Measurements from ENCODE around the gene PPM1K.

Gene PPM1K

DNA sequence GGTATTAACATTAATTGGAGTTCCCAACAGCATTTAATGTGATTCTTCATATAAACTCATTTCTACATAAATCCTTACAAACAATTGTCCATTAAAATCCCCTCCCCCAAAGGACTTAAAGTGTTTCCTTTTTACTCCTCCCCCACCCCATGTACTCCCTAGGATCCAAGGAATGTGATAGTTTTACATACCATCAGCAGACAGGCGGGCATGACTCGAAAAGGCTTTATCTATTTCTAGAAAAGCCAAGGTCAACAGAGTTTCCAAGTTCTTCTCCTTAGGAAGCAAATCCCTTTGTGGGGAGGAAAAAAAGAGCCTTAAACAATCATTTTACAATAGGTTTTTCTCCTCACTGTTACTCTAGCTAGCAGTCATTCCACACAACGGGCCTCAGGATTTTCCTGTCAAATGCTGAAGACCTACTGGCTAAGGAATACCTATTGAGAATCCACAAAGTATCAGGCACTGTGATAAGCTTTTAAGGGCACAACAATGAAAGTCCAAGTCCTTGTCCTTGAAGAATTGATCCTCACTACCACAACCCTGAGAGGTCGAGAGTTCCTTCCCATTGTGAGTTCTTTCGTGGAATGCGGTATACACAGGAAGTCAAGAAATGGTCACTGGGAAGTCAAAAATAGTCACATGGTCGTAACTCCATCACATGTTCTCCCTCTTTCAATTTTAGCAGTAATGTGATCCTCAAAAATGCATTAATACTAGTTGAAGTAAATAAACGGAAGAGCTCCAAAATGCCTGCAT lies 7.2 kb downstream of the PPM1K start:
- DNase-seq: no peak

DNA sequence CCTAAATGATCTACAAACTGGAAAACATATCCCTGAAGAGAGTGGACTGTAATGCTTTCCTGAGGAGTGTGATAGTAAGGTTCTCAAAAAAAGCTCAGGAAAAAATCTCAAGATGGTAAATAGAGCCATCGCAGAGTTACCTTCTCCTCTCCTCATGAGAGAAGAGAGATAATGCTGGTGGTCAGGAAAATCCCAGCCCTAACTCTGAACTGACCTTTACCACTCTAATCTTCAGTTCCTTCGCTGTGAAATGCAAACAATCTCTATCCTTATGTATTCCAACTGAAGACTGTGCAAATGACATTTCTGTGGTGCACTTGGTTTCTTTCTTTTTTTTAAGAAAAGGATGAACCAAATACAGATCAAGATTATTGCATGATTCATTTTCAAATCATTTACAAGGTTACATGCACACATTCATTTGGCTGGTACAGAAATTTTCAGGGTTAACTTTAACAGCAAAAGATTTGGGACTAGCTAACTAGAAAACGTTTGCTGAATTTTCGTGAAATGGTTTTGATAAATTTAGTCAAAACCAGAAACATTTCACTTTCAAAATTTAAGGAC lies 8.3 kb downstream of the PPM1K start:
- no peak for DNase-seq

DNA sequence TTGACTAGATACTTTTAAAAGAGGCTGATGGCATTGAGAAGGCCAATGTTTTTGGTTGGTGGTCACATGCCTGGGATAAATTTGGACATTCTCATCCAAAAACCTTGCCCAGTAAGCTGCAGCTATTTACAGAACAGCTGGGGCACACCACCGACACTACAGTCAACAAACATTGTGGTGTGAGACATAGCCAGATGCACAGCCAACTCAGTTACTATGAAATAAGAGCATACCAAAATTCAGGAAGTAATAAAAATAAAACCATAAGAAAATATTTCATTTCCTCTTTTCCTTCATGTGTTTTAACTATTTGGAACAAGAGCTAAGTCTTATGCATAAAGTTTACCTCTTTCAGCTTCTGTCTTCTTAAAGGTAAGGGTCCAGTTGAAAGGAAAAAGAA lies 8.8 kb downstream of the PPM1K start:
- peak; percentile 45 for DNase-seq

DNA sequence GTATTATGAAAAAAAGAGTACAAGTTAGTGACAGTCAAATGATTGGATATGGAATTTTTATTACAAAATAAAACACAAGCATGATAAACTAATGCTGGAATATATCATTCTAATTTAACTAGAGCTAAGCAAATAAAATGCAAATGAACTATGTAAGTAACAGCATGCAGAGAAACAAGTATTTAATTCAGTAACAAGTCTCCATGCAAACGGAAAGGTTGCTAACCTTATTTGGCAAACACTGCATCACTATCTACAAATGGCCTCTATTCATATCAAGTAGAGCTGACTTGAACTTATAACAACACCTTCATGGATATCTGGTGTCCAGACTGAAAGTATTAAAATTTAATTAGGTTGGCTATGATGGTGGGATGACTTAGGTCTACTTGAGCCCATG lies 15.4 kb downstream of the PPM1K start:
- DNase-seq: no peak

DNA sequence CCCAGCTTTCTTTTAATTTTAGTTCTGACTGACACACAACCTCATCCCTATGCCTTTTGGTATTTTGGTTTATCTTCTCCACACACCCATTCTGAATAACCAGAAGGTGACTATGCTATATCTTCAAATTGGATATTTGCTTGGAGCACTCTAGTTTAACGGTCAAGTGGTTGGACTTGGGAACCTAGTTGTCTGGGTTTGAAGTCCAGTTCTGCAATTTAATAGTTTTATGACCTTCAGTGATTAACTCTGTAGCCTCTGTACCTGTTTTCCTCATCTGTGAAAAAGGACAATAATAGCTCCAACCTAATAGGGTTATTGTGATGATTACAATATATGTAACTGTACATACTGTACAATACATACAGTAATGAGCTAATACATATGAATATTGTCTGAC lies 20.0 kb downstream of the PPM1K start:
- no peak for DNase-seq

DNA sequence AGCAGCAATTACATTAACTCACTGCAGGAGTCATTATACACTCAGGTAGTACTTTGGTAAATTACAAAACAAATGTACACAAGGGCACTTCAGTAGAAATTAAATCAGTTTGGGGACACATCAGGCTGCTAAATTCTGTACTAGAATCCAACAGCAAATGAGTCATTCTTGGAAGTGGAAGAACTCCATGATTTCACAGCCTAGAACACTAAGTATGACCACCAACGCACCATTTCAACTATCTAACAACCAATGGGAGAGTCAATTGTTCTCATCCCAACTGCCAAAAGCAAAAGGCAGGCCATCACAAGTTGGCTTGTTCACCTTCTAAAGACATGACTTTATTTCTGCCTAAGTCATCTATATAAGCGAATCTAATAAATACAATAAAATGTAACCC lies 26.6 kb downstream of the PPM1K start:
- no peak for DNase-seq

DNA sequence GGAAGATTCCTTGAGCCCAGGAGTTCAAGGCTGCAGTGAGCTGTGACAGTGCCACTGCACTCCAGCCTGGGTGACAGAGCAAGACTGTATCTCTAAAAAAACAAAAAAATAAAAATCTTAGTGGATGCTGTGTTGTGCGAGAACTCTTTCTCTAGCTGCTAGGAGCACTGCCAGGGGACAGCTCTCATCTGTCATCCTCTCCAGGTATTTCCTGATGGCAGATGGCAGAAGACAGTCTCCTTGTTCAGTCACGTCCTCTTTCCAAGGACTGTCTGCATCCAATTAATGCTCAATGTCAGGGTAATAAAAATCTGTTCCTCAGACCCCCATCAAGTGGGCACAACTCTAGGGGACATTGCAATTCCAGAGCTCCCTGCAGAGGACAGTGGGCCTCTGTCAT lies 29.2 kb downstream of the PPM1K start:
- DNase-seq: no peak

DNA sequence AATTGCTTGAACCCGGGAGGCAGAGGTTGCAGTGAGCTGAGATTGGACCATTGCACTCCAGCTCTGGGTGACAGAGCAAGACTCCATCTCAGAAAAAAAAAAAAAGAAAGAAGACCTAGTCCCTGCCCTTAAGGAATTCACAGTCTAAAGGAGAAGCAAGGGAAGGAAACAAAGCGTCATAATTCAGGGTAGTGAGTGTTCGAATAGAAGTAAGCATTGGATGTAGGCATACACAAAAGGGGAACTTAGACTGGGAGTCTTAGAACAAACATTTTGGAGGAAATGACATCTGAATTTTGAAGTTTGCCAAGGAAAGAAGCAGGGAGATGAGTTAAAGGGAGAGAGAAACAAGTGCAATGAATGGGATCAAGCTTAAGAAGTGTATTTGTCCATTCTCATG lies 32.4 kb downstream of the PPM1K start:
- DNase-seq: no peak

DNA sequence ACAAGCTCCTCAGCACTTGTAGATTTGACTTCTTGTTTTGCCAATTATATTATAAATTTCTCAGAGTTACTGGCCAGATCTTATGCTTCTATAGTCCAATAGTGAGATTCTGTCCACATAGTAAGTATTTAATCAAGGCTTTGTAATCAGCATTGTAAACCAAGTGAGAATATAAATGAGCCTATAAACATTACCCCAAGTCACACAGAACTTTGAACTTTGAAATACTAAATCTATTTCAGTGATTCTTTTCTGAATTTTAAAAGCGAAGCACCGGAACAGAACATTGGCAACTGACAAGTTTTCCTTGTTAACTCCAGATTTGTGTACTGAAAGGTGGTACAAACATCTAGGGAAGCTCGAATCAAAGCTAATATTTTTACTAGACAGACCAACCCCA lies 37.2 kb downstream of the PPM1K start:
- DNase-seq: no peak

DNA sequence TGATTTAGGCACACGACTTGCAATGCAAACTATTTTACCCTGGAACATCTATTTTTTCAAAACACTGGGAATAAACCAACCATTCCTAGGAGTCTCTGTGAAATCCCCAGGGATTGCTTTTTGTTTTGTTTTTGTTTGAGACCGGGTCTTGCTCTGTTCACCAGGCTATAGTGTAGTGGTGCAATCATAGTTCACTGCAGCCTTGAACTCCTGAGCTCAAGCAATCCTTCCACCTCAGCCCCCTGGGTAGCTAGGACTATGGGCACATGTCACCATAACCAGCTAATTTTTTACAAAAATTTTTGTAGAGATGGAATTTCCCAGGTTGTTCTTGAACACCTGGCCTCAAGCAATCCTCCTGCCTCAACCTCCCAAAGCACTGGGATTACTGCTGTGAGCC lies 37.8 kb downstream of the PPM1K start:
- no peak for DNase-seq

DNA sequence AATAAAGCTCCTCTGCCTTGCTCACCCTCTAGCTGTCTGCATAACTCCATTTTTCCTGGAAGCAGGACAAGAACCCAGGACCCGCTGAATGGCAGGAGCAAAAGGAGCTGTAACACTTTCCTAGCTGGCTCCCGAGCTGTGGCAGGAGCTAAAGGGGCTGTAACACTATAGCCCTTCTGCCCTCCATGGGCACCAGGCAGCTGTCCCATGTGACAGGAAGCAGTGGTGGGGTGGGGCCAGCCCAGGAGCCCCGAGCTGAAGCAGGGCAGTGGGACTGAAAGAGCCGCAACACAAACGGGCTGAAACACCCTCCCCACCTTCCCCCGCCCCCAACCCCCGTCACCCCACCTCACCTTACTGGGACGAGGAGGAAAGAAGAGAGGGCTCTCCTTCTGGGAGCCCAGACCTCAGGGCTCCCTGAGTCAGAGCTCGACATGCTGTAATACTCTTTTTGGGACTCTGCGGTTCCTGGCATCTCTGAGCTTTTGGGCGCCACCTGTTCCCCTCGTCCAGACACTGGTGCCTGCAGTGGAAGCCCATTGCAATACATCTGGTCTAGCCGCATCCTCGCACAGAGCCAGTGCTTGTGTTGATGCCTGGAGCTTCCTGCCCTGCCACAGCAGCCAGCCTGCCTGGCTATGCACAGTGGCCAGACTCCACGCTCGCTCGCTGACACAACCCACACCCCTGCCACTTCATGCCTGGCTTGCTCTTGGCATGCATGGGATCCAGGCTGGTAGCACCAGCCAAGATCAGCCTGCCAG lies 39.4 kb downstream of the PPM1K start:
- DNase-seq: no peak

DNA sequence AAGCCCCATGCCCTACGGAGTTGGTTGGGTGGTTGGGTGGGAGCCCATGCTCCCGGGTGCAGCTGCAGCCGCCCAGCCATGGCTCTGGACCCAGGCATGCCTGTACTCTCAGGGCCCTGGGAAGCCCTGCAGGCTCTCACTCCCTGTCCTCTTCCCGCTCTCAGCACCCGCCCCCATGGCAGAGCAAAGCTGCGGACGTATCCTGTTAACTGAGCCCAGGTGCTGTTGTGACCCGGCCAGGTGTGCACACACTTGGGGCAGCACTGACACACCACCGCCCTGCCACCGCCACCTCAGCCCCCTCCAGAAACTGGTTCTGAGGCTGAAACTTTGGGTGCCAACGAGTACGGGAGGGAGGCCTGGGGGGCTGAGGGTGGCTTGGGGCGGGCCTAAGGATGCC lies 40.3 kb downstream of the PPM1K start:
- DNase-seq: no peak

DNA sequence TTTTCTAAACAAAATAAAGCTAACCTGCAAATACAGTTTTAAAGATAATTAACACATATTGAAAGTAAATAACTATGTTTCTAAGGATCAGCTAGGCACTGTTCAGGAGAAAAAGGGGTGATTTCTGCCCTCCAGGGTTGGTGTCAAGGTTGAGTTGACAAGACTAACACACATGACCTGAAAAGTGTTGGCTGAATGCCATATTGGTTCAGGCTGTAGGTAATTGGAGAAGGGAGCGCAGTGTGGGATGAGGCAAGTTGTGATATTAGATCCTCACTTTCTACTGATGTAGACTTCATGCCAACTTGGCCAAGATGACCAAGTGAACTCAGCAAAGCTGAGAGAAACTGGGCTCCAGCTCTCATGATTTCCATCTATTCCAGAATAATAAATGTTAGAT lies 42.2 kb downstream of the PPM1K start:
- no peak for DNase-seq

DNA sequence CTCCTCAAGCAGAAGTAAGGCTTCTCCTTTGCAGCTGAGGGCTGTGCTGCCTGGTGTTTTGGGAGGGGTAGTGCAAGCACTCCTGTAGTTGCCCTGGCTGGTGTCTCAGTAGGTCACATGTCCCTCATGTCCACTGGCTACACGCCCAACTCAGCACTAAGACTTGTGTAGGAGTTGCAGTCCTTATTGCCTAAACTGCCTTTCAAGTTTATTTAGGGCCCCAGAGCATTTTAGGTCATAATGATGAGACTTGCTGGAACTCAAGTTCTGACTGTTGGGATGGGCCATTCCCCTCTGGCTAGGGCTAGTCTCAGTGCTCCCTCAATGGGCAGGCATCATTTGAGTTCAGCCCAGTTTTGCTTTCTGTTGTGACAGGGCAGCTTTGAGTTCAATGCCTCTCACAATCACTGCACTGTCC lies 44.1 kb downstream of the PPM1K start:
- no peak for DNase-seq

DNA sequence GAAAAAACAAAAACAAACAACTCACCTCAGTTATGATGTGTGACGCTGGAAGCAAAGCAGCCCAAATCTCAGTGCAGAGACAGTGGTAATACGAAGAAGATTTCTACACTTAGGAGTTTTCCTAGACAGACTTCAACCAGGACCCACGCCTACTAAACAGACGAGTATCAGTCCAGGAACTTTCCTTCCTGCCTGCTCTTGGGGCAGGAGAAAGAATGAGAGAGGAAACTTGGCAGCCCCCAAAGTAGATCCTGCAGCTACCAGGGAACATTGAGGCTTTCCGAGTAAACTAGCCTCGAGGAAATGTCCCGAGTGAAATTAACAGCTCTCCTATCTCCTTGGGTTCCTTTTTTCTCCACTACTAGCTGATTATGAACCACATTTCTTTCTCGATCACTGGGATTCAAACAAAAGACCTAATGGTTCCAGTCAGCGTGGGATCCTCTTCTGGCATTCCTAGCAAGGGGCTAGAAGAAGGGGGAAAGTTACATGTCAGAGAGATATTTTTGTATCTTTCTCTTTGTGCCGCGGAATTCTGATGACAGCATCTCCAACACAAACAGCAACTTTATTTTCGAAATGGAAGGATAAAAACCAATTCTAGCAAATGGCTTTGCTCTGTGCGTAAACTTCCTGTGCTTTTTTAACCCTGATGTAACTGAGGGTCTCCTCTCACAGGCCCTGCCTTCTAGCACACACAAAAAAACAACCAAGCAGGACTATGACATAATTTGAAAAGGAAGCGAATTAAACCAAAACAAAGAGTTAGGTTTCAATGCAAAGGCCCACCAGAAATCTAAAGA lies 53.2 kb downstream of the PPM1K start:
- no peak for DNase-seq

DNA sequence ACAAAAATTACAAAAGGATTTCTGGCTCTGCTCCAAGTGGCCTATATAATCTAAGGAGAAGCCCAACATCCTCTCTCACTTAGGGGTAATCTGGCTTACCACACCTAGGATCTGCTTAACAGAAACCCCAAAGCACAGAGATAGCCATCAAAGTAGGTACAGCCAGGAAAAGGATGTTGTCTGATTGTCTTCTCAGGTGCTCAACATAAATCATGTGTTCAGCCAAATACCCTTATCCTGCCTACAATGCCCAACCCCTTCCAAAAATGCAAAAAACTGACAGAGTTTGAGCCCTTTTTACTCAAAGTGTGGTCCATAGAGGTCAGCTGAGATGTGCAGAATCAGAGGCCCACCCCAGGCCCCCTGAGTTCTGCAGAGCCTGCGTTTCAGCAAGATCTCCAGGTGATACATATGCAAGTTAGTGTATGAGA lies 53.9 kb downstream of the PPM1K start:
- DNase-seq: no peak

DNA sequence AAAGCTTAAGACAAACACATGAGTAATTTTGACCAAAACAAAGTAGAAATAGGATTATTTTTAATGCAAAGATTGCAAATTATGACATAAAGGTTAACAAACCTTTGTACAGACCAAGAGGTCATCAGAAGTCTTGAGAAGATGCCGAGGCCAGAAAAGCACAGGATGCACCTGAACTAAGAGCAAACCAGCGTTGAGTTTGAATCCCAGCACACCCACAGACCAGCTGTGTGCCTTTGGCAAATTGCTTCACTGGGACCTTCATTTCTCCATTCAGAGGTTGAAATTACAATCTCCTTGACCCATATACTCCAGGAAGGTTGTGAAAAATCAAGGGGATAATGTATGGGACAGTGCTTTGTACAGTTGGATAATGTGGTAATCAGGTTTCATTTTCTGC lies 56.6 kb downstream of the PPM1K start:
- DNase-seq: no peak

DNA sequence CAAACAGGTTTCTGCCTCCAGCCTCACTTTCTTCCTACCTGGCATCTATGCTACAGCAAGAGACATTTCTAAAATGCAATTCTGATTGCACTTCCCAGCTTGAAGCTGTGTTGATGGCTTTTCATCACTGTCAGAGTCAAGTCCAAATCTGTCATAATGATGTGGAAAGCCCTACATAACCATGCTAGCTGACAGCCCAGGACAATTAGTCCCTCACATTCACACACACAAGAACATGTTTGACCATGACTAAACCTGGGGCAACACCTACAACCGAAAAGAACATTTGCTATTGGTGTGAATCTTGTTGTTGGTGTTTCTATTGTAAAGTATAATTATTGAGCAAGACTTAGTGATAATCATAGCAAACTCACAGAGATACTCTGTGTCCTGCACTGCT lies 58.2 kb downstream of the PPM1K start:
- no peak for DNase-seq

DNA sequence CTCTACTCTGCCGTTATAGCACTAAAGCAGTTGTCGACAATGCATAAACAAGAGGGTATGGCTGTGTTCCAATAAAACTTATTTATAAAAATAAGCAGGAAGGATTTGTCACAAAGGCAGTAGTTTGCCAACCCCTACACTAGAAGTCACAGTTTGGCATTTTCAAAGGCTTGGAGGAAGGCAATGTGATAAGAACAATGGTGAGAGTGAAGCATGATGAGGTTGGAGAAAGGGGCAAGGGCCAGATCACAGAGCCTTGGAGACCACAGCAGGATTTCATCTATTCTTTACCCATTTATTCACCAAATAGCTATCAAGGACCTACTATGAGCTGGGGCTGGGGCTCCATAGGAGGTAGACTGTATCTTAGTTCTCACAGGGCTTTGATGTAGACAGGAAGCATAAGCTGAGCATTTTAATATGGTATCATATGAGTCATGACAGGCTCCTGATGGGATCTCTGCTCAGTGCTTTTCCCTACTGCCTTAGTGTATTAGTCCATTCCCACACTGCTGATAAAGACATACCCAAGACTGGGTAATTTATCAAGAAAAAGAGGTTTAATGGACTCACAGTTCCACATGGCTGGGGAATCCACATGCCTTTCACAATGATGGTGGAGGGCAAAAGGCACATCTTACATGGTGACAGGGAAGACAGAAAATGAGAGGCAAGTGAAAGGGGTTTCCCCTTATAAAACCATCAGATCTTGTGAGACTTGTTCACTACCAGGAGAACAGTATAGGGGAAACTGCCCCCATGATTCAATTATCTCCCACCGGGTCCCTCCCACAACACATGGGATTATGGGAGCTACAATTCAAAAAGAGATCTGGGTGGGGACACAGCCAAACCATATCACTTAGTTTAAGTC lies 58.9 kb downstream of the PPM1K start:
- DNase-seq: no peak

DNA sequence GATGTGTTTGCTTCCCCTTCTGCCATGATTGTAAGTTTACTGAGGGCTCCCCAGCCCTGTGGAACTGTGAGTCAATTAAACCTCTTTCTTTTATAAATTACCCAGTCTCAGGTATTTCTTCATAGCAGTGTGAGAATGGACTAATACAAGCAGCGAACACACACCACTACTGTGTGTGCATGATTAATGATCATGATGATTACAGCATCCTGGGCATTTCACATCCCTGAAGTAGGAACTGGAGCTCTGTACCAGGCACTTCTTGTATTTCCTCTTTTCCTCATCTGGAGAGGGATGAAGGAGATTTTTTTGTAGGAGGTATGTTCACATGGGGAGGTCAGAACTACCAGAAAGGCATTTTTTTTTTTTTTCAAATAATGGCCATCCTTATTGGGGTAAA lies 60.8 kb downstream of the PPM1K start:
- no peak for DNase-seq

DNA sequence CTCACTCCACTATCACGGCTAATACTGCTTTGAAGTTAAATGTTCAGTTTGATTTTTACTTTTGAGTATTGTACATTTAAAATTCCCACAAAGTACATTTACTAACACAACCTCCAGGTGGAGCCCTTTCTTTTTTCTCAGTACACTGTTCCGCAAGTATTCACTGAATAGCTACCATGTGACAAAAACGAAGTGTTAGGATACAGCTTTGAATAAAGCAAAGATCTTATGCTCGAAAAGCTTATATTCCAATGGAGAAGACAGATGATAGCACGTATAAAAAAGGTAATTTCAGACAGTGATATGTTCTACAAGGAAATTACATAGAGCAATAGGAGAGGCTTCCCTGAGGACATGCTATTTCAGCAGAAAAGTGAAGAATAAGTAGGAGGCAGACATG lies 65.3 kb downstream of the PPM1K start:
- DNase-seq: peak; percentile 45

DNA sequence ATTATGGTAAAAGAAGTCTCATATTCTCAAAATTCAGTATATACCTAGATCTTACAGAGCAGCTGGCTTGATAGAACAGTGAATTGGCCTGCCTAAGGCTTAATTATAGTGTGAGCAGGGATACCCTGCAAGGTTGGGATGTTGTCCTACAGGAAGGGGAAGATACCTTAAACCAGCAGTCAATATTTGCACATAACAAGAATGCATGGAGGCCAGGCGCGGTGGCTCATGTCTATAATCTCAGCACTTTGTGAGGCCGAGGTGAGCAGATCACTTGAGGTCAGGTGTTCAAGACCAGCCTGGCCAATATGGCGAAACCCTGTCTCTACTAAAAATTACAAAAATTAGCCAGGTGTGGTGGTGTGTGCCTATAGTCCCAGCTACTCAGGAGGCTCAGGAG lies 67.2 kb downstream of the PPM1K start:
- no peak for DNase-seq
